Measurements from ENCODE around the gene C1QL2.

DNA sequence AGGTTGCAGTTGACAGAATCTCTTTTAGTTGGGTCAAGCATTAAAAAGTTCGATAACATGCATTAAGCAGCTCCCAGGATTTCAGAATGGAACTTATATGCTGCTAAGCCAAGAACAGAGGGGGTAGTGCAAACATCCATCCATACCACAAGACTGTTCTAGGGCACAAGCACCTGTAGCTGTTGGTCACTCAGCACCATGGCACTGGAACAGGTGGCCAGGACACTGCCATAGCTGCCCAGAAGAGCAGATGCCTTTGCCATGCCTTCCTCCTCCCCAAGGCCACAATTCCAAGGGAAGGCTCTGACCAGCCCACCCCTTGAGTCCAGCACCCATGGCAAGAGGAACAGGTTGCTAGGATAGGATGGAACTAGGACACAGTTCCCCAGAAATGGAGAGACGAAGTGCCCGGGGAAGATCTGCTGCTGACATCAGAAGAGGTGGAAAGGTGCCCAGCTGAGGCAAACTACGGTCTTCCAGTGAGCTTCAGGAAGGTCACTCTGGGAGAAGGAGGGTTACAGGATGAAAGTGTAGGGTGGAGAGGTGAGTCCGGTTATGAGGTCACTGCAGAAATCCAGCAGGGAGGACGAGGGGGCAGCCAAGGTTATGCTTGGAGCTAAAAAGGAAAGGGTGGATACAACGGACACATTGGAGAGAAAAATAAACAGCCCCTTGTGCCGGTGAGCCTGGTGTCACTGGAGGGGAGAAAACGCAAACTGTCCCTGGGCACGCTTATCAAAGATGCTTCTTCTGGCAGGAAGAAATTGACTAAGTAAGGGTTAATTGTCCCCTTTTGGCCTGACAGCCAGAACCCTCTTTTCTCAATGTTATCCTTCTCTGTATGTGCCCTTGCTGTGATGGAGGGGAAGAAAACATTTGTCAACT is 41.9 kb downstream of the C1QL2 start:
- TF ChIP-seq, protein P1, sequence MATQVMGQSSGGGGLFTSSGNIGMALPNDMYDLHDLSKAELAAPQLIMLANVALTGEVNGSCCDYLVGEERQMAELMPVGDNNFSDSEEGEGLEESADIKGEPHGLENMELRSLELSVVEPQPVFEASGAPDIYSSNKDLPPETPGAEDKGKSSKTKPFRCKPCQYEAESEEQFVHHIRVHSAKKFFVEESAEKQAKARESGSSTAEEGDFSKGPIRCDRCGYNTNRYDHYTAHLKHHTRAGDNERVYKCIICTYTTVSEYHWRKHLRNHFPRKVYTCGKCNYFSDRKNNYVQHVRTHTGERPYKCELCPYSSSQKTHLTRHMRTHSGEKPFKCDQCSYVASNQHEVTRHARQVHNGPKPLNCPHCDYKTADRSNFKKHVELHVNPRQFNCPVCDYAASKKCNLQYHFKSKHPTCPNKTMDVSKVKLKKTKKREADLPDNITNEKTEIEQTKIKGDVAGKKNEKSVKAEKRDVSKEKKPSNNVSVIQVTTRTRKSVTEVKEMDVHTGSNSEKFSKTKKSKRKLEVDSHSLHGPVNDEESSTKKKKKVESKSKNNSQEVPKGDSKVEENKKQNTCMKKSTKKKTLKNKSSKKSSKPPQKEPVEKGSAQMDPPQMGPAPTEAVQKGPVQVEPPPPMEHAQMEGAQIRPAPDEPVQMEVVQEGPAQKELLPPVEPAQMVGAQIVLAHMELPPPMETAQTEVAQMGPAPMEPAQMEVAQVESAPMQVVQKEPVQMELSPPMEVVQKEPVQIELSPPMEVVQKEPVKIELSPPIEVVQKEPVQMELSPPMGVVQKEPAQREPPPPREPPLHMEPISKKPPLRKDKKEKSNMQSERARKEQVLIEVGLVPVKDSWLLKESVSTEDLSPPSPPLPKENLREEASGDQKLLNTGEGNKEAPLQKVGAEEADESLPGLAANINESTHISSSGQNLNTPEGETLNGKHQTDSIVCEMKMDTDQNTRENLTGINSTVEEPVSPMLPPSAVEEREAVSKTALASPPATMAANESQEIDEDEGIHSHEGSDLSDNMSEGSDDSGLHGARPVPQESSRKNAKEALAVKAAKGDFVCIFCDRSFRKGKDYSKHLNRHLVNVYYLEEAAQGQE (IDR thresholded peaks at IDR 0.05; ENCODE audit: low read depth), result no peak
- TF ChIP-seq TCF12 (IDR thresholded peaks at IDR 0.05; ENCODE audit: low read depth), result no peak
- no peak for TF ChIP-seq YY1 (IDR thresholded peaks at IDR 0.05; ENCODE audit: low read depth)
- TF ChIP-seq, protein P2, sequence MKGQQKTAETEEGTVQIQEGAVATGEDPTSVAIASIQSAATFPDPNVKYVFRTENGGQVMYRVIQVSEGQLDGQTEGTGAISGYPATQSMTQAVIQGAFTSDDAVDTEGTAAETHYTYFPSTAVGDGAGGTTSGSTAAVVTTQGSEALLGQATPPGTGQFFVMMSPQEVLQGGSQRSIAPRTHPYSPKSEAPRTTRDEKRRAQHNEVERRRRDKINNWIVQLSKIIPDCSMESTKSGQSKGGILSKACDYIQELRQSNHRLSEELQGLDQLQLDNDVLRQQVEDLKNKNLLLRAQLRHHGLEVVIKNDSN (IDR thresholded peaks at IDR 0.05), result no peak
- TF ChIP-seq RAD21 (IDR thresholded peaks at IDR 0.05; ENCODE audit: low read depth), result no peak
- no peak for TF ChIP-seq CEBPB (IDR thresholded peaks at IDR 0.05)
- TF ChIP-seq TAF1 (IDR thresholded peaks at IDR 0.05; ENCODE audit: low read depth), result no peak
- TF ChIP-seq EP300 (IDR thresholded peaks at IDR 0.05; ENCODE audit: borderline replicate concordance), result no peak
- no peak for TF ChIP-seq CREB1 (IDR thresholded peaks at IDR 0.05; ENCODE audit: low read depth)
- no peak for TF ChIP-seq FOXM1 (IDR thresholded peaks at IDR 0.05; ENCODE audit: borderline replicate concordance, low read depth)
- TF ChIP-seq EGR1 (IDR thresholded peaks at IDR 0.05), result no peak
- TF ChIP-seq ZBTB7A (IDR thresholded peaks at IDR 0.05; ENCODE audit: low read depth), result no peak
- TF ChIP-seq, protein P3, sequence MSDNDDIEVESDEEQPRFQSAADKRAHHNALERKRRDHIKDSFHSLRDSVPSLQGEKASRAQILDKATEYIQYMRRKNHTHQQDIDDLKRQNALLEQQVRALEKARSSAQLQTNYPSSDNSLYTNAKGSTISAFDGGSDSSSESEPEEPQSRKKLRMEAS (IDR thresholded peaks at IDR 0.05), result no peak

All from Ishikawa (cell line).